Measurements from ENCODE around the gene P4HA2. TPM values are rescaled to one million over a fixed set of nuclear protein-coding genes. Genes with fewer than 3 reads are reported as not detected.

P4HA2 gene
- total RNA-seq, 4 donors from 2014 or later: 15.9 to 26.9 (median 22.8) TPM

GRCh38 chr5:132180134-132180745 is 47.4 kb downstream of the P4HA2 start:
- H3K27me3 ChIP-seq: no peaks in the 10 kb centered on the region
- H3K36me3 ChIP-seq: no peaks in the 10 kb centered on the region
- 13 to 14% methylated on average over 8 of the region's 8 CpGs for WGBS, 2 donors
- H3K4me1 ChIP-seq: peaks cover 0 to 26% (median 3%) of the 10 kb centered on the region in 4 donors
- H3K9me3 ChIP-seq: no peaks in the 10 kb centered on the region
- no peak overlapping the region for H3K4me3 ChIP-seq
- TF ChIP-seq POLR2A (IDR thresholded peaks at IDR 0.05) (no peak), CTCF (IDR thresholded peaks at IDR 0.05) (peak; percentile 54 to 71 (median 66)), EP300 (IDR thresholded peaks at IDR 0.05) (no peak)
- no peak overlapping the region for H3K27ac ChIP-seq
- no peak for DNase-seq (ENCODE audit: low spot score in 2 of 2)

GRCh38 chr5:132179405-132179804 is 48.2 kb downstream of the P4HA2 start:
- TF ChIP-seq CTCF (IDR thresholded peaks at IDR 0.05) (no peak), POLR2A (IDR thresholded peaks at IDR 0.05) (no peak), EP300 (IDR thresholded peaks at IDR 0.05) (no peak)
- Histone ChIP-seq H3K9me3 (no peaks in the 10 kb centered on the region), H3K27ac (no peak overlapping the region), H3K36me3 (no peaks in the 10 kb centered on the region), H3K4me3 (no peak overlapping the region), H3K4me1 (peaks cover 0 to 26% (median 3%) of the 10 kb centered on the region in 4 donors), H3K27me3 (no peaks in the 10 kb centered on the region)
- 39 to 48% methylated on average over 3 of the region's 3 CpGs for WGBS, 2 donors
- DNase-seq (ENCODE audit: low spot score in 2 of 2): no peak

GRCh38 chr5:132177691-132178149 is 49.9 kb downstream of the P4HA2 start:
- TF ChIP-seq CTCF (IDR thresholded peaks at IDR 0.05): no peak
- no peak for TF ChIP-seq POLR2A (IDR thresholded peaks at IDR 0.05)
- TF ChIP-seq EP300 (IDR thresholded peaks at IDR 0.05): no peak
- H3K27me3 ChIP-seq: no peaks in the 10 kb centered on the region

GRCh38 chr5:132176987-132177386 is 50.7 kb downstream of the P4HA2 start:
- H3K27ac ChIP-seq: no peak overlapping the region
- TF ChIP-seq EP300 (IDR thresholded peaks at IDR 0.05): no peak
- no peak for TF ChIP-seq CTCF (IDR thresholded peaks at IDR 0.05)
- no peak for TF ChIP-seq POLR2A (IDR thresholded peaks at IDR 0.05)
- peaks cover 0 to 20% (median under 1%) of the 10 kb centered on the region in 4 donors for H3K4me1 ChIP-seq
- 63 to 68% methylated on average over 3 of the region's 3 CpGs for WGBS, 2 donors
- DNase-seq (ENCODE audit: low spot score in 2 of 2): no peak
- no peaks in the 10 kb centered on the region for H3K27me3 ChIP-seq
- no peaks in the 10 kb centered on the region for H3K36me3 ChIP-seq
- no peak overlapping the region for H3K4me3 ChIP-seq
- no peaks in the 10 kb centered on the region for H3K9me3 ChIP-seq

More at GRCh38 chr5:132177691-132178149, 49.9 kb downstream of the P4HA2 start:
- 85 to 91% methylated on average over 6 of the region's 6 CpGs for WGBS, 2 donors
- H3K4me3 ChIP-seq: no peak overlapping the region
- no peak for DNase-seq (ENCODE audit: low spot score in 2 of 2)
- H3K27ac ChIP-seq: no peak overlapping the region
- H3K9me3 ChIP-seq: no peaks in the 10 kb centered on the region
- H3K36me3 ChIP-seq: no peaks in the 10 kb centered on the region
- H3K4me1 ChIP-seq: peaks cover 0 to 26% (median 3%) of the 10 kb centered on the region in 4 donors

GRCh38 chr5:132176521-132176945 is 51.1 kb downstream of the P4HA2 start:
- H3K27me3 ChIP-seq: no peaks in the 10 kb centered on the region
- no peaks in the 10 kb centered on the region for H3K9me3 ChIP-seq
- no peak overlapping the region for H3K4me3 ChIP-seq
- WGBS, 2 donors: 75 to 83% methylated on average over 6 of the region's 6 CpGs
- no peaks in the 10 kb centered on the region for H3K36me3 ChIP-seq
- TF ChIP-seq CTCF (IDR thresholded peaks at IDR 0.05) (no peak), POLR2A (IDR thresholded peaks at IDR 0.05) (no peak), EP300 (IDR thresholded peaks at IDR 0.05) (no peak)
- no peak overlapping the region for H3K27ac ChIP-seq
- no peak for DNase-seq (ENCODE audit: low spot score in 2 of 2)
- H3K4me1 ChIP-seq: peaks cover 0 to 18% (median 0%) of the 10 kb centered on the region in 4 donors
